C4-2B (cell line): ENCODE results near the gene RIPOR2.

Experiments
- ZFX ChIP-seq: fragments of 450-650 bp; IDR thresholded peaks from 2 replicates; pipeline ENCODE4 v1.6.1; 2017
- TF ChIP-seq, protein P1 (sequence below): fragments of 450-650 bp; conservative IDR thresholded peaks from 2 replicates; pipeline ENCODE4 v1.5.1; 2017; ENCODE audit warnings: mild to moderate bottlenecking

DNA sequence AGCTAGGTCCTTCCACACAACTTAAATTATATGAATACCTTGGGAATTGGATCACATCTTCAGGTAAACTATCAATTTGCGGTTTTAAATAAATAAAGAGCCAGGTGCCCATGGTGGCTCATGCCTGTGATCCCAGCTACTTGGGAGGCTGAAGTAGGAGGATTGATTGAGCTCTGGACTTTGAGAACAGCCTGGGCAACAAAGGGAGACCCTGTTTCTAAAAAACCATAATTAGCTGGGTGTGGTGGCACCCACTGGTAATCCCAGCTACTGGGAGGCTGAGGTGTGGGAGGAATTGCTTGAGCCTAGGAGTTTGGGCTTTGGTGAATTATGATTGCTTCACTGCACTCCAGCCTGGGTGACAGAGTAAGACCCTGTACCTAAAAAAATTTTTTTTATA, 157.6 kb downstream of the RIPOR2 start:
- TF ChIP-seq, protein P1, sequence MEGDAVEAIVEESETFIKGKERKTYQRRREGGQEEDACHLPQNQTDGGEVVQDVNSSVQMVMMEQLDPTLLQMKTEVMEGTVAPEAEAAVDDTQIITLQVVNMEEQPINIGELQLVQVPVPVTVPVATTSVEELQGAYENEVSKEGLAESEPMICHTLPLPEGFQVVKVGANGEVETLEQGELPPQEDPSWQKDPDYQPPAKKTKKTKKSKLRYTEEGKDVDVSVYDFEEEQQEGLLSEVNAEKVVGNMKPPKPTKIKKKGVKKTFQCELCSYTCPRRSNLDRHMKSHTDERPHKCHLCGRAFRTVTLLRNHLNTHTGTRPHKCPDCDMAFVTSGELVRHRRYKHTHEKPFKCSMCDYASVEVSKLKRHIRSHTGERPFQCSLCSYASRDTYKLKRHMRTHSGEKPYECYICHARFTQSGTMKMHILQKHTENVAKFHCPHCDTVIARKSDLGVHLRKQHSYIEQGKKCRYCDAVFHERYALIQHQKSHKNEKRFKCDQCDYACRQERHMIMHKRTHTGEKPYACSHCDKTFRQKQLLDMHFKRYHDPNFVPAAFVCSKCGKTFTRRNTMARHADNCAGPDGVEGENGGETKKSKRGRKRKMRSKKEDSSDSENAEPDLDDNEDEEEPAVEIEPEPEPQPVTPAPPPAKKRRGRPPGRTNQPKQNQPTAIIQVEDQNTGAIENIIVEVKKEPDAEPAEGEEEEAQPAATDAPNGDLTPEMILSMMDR = no peak
- no peak for TF ChIP-seq ZFX
